Caco-2 (cell line): ENCODE results near the gene ZNF836. TPM values are rescaled to one million over a fixed set of nuclear protein-coding genes. Genes with fewer than 3 reads are reported as not detected.
"Not testable (repeated sequence)": the region's sequence is repeated elsewhere in the genome, so short reads cannot be mapped to it uniquely, and the experiment has no call there.

ENCODE experiments used
- BruUV-seq: library from RNA; stranded (reverse); fragments of 400-500 nt; replicated peaks from 2 replicates; lab custom pipeline; 2021; lab: Mats Ljungman, UMichigan
- CTCF ChIA-PET: fragments of 300-600 bp; sonication (Branson Sonifier 250); formaldehyde crosslinking; loops from one replicate; lab custom pipeline; 2022; ENCODE audit warnings: antibody characterized with exemption; lab: Charles Lee
- POLR2A ChIA-PET: fragments of 300-600 bp; sonication (Branson Sonifier 250); formaldehyde crosslinking; loops from one replicate; lab custom pipeline; 2022; ENCODE audit warnings: antibody characterized with exemption; lab: Charles Lee
- DNase-seq, 2 experiments: peaks; one replicate each; pipeline versions ENCODE4 v3.0.0 to v3.0.0-alpha.2; 2020 to 2022
- H3K27me3 ChIP-seq: replicated peaks from 2 replicates; pipeline ENCODE4 v1.6.0; 2011; ENCODE audit warnings: low read length; ENCODE audit not compliant: control insufficient read depth, insufficient read depth
- H3K36me3 ChIP-seq: 2 replicates; pipeline ENCODE4 v1.5.1; 2011; ENCODE audit warnings: low read length; ENCODE audit not compliant: control insufficient read depth, insufficient read depth
- H3K4me1 ChIP-seq: fragments of 250-450 bp; sonication (Bioruptor Pico); 2 replicates; pipeline ENCODE4 v1.5.1; 2020; ENCODE audit warnings: mild to moderate bottlenecking
- H3K4me3 ChIP-seq: 2 replicates; pipeline ENCODE4 v1.5.1; 2011; ENCODE audit warnings: low read depth, mild to moderate bottlenecking, control low read depth, low read length
- H3K9me3 ChIP-seq: fragments of 250-450 bp; sonication (Bioruptor Pico); 2 replicates; pipeline ENCODE4 v1.5.1; 2020; ENCODE audit warnings: mild to moderate bottlenecking, moderate library complexity
- H3K27ac Mint-ChIP-seq: one replicate; pipeline ENCODE4 v1.8.0; 2022; ENCODE audit warnings: mixed read lengths; ENCODE audit not compliant: unreplicated experiment
- H3K27me3 Mint-ChIP-seq: one replicate; pipeline ENCODE4 v1.8.0; 2022; ENCODE audit warnings: mixed read lengths; ENCODE audit not compliant: insufficient read depth, unreplicated experiment
- H3K36me3 Mint-ChIP-seq: one replicate; pipeline ENCODE4 v1.8.0; 2022; ENCODE audit warnings: mild to moderate bottlenecking, mixed read lengths; ENCODE audit not compliant: insufficient read depth, unreplicated experiment
- H3K4me1 Mint-ChIP-seq: one replicate; pipeline ENCODE4 v1.8.0; 2022; ENCODE audit warnings: low read depth, mixed read lengths; ENCODE audit not compliant: unreplicated experiment
- H3K4me3 Mint-ChIP-seq: one replicate; pipeline ENCODE4 v1.8.0; 2022; ENCODE audit warnings: mild to moderate bottlenecking, moderate library complexity, mixed read lengths; ENCODE audit not compliant: unreplicated experiment
- H3K9me3 Mint-ChIP-seq: one replicate; pipeline ENCODE4 v1.8.0; 2022; ENCODE audit warnings: mixed read lengths; ENCODE audit not compliant: unreplicated experiment
- intact Hi-C: fragments of 100-400 bp; cut with micrococcal nuclease; formaldehyde crosslinking; loops from one replicate; pipeline ENCODE4 v1.10.0; 2022; ENCODE audit not compliant: unreplicated experiment
- total RNA-seq: library from RNA; stranded (reverse); gene quantifications from 2 replicates; pipeline ENCODE4 v1.2.3, GENCODE V29; 2022
- TF ChIP-seq, protein P1 (sequence below), 2 experiments: fragments of 200-600 bp in 1 of 2; IDR thresholded peaks; 1 replicate in 1 of 2; 2 replicates in 1 of 2; pipeline versions ENCODE4 v1.5.1 to v1.8.0; 2011 to 2022; ENCODE audit warnings: antibody characterized with exemption in 1 of 2, control low read depth in 1 of 2, inconsistent platforms in 1 of 2, low read depth in 1 of 2, low read length in 1 of 2, mild to moderate bottlenecking in 1 of 2, moderate library complexity in 1 of 2; ENCODE audit not compliant: insufficient read depth in 1 of 2, severe bottlenecking in 1 of 2, unreplicated experiment in 1 of 2

Gene ZNF836
- total RNA-seq, 1 experiment from 2014 or later: 6.3 TPM

DNA sequence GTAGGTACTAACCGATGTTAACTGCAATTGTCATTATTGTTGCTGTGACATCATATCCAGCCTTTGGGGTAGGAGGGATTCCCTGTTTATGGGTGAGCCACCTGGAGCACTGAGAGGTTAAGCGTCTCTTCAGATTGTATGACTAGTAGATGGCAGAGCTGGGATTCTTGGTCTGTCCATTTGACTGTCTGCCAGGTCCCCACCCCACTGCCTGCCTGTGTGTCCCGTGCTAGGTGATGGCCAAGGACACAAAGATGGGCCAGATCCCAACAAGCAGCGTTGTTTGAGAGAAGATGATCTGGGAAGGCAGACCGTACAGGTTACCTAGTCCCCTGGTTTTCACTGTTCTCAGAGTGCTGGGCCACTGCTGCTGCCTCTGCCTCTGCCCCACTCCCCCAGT, 35.1 kb upstream of the ZNF836 start:
- Histone ChIP-seq H3K36me3 (peaks cover 8% of the 10 kb centered on the region), H3K9me3 (no peaks in the 10 kb centered on the region), H3K27me3 (no peaks in the 10 kb centered on the region), H3K4me1 (no peaks in the 10 kb centered on the region), H3K4me3 (no peak overlapping the region)
- H3K36me3 Mint-ChIP-seq: peaks cover 90% of the 10 kb centered on the region
- H3K4me1 Mint-ChIP-seq: no peaks in the 10 kb centered on the region
- no peak for DNase-seq
- BruUV-seq: no TSS peak
- ChIA-PET POLR2A (no interaction called here), CTCF (no interaction called here)
- intact Hi-C loops: no loop called here
- TF ChIP-seq, protein P1, sequence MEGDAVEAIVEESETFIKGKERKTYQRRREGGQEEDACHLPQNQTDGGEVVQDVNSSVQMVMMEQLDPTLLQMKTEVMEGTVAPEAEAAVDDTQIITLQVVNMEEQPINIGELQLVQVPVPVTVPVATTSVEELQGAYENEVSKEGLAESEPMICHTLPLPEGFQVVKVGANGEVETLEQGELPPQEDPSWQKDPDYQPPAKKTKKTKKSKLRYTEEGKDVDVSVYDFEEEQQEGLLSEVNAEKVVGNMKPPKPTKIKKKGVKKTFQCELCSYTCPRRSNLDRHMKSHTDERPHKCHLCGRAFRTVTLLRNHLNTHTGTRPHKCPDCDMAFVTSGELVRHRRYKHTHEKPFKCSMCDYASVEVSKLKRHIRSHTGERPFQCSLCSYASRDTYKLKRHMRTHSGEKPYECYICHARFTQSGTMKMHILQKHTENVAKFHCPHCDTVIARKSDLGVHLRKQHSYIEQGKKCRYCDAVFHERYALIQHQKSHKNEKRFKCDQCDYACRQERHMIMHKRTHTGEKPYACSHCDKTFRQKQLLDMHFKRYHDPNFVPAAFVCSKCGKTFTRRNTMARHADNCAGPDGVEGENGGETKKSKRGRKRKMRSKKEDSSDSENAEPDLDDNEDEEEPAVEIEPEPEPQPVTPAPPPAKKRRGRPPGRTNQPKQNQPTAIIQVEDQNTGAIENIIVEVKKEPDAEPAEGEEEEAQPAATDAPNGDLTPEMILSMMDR (IDR thresholded peaks at IDR 0.05; ENCODE audit: insufficient read depth in 1 of 2, low read depth in 1 of 2, low read length in 1 of 2, severe bottlenecking in 1 of 2, unreplicated experiment in 1 of 2): no peak
- H3K9me3 Mint-ChIP-seq: no peaks in the 10 kb centered on the region
- no peak overlapping the region for H3K27ac Mint-ChIP-seq
- H3K4me3 Mint-ChIP-seq: no peak overlapping the region
- H3K27me3 Mint-ChIP-seq: no peaks in the 10 kb centered on the region

DNA sequence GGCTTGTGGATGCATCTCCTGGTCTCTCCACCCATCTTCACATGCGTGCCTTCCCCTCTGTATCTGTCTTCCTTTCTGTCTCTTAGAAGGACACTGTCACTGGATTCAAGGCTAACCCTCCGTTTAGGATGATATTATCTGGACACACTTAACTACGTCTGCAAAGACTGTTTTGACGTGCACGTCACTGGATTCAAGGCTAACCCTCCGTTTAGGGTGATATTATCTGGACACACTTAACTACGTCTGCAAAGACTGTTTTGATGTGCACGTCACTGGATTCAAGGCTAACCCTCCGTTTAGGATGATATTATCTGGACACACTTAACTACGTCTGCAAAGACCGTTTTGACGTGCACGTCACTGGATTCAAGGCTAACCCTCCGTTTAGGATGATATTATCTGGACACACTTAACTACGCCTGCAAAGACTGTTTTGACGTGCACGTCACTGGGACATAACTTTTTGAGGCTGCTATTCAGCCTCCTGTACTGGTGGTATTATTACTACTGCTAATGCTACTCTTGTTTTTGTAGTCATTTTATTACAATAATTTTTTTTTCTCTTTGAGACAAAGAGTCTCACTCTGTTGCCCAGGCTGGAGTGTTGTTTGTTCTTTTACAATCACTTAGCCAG, 29.5 kb upstream of the ZNF836 start:
- H3K36me3 ChIP-seq, intact Hi-C loops, H3K9me3 Mint-ChIP-seq, CTCF ChIA-PET, POLR2A ChIA-PET, BruUV-seq, H3K4me1 ChIP-seq, H3K4me1 Mint-ChIP-seq, H3K9me3 ChIP-seq, H3K27me3 Mint-ChIP-seq, H3K27ac Mint-ChIP-seq, H3K4me3 Mint-ChIP-seq, DNase-seq, H3K27me3 ChIP-seq, H3K4me3 ChIP-seq: not testable (repeated sequence)
- H3K36me3 Mint-ChIP-seq: peaks cover 70% of the 10 kb centered on the region

DNA sequence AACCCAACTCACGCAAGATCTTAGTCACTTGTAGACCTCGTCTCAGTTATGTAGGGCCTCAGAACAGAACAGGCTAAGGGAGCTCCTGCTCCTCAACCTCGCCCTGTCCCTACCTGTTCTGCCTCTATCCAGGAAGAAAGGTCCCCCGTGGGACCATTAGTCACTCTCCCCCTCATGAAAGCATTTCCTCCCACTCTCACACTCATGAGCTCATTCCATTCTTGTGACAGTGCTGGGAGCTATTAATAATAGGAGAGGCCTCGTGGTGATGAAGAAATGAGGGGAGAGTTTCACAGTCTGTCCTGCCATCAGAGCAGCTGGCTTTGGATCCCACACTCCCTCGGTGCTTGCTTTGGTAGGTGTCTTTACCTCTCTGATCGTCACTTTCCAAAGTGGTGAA, 28.6 kb upstream of the ZNF836 start:
- DNase-seq: no peak
- H3K9me3 Mint-ChIP-seq: no peaks in the 10 kb centered on the region
- Histone ChIP-seq H3K27me3 (no peaks in the 10 kb centered on the region), H3K36me3 (peaks cover 9% of the 10 kb centered on the region), H3K4me3 (no peak overlapping the region), H3K4me1 (no peaks in the 10 kb centered on the region), H3K9me3 (no peaks in the 10 kb centered on the region)
- H3K4me3 Mint-ChIP-seq: no peak overlapping the region
- POLR2A ChIA-PET: no interaction called here
- intact Hi-C loops: no loop called here
- no peaks in the 10 kb centered on the region for H3K4me1 Mint-ChIP-seq
- BruUV-seq: no TSS peak
- peaks cover 70% of the 10 kb centered on the region for H3K36me3 Mint-ChIP-seq
- no peak overlapping the region for H3K27ac Mint-ChIP-seq
- TF ChIP-seq, protein P1 (IDR thresholded peaks at IDR 0.05; ENCODE audit: insufficient read depth in 1 of 2, low read depth in 1 of 2, low read length in 1 of 2, severe bottlenecking in 1 of 2, unreplicated experiment in 1 of 2): no peak
- CTCF ChIA-PET: no interaction called here
- no peaks in the 10 kb centered on the region for H3K27me3 Mint-ChIP-seq
